ENCODE results near the gene TCEAL1.
"Not testable (repeated sequence)": the region's sequence is repeated elsewhere in the genome, so short reads cannot be mapped to it uniquely, and the experiment has no call there.

TCEAL1 gene

DNA sequence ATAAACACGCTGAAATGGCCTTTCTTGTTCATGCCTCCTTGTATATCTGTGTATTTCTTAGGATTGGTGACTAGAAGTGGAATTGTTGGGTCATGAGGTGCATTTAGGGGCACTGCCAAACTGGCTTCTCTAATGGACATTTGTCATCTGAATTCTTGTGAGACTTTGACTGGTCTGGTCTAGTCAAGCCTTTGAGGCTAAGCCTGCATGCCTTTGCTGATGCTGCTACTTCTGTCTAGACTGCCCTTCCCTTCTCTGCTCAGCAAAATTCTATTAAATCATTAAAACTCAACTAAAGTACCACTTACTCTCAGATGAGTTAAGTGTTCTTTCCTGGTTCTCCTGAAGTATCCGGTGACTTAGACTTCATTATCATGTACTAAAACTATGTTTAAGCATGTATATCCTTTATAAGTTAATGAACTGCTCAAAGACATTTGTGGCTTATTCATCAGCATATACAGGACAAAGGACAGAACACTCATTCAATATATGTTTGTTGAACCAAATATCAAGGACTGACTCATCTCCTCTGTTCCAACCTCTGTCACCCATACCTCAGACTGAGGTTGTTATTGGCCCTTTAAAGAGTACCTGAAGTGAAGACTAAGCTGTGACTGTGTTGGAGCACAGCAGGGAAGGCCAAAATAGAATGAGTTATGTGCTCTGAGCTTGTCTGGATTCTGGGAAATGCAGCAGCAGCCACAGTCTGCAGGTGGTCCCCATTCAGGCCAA lies 9.0 kb downstream of the TCEAL1 start:
- no peak for DNase-seq

DNA sequence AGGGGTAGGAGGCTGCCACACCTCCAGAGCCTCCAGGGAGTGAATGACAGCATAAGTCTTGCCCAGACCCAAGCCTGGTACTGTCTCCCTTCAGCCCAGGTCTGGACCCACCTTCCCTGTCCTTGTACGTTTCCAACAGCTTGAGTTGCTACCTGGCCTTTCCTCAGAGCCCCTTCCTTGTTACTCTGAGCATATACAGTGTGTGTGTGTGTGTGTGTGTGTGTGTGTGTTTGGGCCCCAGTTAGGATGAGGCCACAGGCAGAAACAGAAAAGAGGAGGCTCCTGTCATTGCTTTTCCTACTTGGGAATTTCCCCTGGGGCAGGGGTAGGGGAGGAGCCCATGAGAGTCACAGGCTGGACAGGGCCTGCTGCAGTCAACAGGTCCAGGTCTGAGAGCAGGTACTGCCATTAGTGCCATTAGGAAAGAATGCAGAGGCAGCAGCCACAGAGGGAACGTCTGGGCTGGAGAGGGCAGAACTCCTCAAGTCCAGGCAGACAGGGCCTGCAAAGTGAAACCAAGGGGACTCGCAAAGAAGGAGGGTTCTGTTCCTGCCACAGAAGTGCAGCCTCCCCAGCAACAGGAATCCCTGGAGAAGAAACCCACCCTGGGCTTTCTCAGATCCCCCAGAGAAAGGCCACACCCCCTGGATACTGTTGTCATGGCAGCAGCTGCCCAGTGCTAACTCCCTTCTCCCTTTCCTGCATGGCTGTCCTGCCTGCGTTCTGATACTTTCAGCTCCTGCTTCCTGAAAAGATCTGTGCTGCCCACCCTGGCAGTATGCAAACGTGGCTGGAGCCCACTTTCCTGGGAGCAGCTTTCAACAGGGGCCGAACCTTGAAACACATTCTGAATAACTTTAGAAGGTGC lies 9.9 kb downstream of the TCEAL1 start:
- DNase-seq, result not testable (repeated sequence)

- DNase-seq, result no peak
Observed at GRCh38 chrX:103640401-103641155, 11.8 kb downstream of the TCEAL1 start.

DNA sequence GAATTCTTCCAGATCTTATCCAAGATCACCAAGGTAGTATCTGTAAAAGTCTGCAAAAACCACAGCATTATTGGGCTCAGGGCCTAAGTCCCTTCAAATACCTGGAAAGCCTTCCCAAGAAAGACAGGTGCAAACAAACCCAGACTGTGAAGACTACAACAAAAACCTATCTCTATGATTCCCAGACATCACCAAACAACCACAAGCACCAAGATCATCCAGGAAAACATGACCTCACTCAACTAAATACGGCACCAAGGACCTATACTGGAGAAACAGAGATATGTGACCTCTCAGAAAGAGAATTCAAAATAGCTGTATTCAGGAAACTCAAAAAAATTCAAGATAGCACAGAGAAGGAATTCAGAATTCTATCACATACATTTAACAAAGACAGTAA lies 15.3 kb downstream of the TCEAL1 start:
- DNase-seq, result no peak

- no peak for DNase-seq
Observed at GRCh38 chrX:103647630-103648029, 18.9 kb downstream of the TCEAL1 start.

DNA sequence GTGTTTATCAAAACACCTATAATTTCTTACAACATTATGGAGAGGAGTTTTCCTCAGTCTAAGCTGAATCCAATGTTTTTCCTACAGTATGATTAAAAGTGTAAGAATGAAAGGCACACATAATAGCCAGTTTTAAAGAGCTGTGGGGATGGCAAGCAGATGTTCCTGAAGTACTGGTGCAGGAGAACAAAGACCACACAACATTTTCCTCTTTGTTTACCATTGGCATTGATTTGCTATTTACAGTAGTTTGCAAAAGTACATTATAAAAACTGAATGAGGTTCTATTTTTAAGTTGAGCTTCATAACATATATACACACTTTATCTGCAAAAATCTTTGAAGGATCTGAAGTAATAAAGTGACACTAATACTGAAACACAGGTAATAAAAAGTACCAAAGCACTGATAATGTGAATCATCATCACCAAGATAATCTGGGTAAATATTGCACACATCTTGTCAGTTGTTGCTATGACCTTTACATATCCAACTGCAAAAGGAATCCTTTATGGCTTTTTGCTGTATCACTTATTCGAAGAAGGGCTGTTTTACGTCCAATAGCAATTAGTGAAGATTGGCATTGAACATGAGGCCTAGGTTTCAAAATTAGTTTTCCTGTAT lies 22.5 kb downstream of the TCEAL1 start:
- no peak for DNase-seq

DNA sequence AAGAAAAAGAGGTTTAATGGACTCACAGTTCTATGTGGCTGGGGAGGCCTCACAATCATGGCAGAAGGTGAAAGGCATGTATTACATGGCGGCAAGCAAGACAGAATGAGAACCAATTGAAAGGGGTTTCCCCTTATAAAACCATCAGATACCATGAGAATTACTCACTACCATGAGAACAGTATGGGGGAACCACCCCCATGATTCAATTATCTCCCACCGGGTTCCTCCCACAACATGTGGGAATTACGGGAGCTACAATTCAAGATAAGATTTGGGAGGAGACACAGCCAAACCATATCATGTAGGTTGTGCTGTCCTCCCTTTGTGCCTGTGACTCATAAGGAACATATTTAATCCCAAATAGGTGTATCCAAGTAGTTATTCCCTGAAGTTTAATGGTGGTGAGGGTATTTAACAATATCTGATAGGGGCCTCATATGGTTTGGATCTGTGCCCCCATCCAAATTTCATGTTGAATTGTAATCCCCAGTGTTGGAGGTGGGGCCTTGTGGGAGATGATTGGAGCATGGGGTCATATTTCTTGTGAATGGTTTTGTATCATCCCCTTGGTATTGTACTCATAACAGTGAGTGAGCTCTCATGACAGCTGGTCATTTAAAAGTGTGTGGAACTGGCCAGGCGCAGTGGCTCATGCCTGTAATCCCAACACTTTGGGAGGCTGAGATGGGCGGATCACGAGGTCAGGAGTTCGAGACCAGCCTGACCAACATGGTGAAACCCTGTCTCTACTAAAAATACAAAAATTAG lies 26.6 kb downstream of the TCEAL1 start:
- DNase-seq, result not testable (repeated sequence)

GRCh38 chrX:103656617-103657016 lies 27.8 kb downstream of the TCEAL1 start:
- DNase-seq, result no peak

- DNase-seq, result not testable (repeated sequence)
Observed at GRCh38 chrX:103657066-103657465, 28.3 kb downstream of the TCEAL1 start.

GRCh38 chrX:103658681-103659433 lies 30.1 kb downstream of the TCEAL1 start:
- DNase-seq, result no peak

DNA sequence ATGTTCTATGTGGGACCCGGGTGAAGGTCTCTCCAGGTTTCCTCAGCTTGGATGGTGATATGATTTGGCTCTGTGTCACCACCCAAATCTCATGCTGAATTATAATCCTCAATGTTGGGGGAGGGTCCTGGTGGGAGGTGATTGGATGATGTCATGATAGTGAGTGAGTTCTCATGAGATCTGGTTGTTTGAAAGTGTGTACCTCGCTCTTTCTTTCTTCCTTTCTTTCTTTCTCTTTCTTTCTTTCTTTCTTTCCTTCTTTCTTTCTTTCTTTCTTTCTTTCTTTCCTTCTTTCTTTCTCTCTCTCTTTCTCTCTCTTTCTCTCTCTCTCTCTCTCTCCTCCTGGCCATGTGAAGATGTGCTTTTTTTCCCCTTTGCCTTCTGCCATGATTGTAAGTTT lies 30.7 kb downstream of the TCEAL1 start:
- not testable (repeated sequence) for DNase-seq

GRCh38 chrX:103663981-103664762 lies 35.4 kb downstream of the TCEAL1 start:
- DNase-seq, result no peak

- no peak for DNase-seq
Observed at GRCh38 chrX:103666202-103667107, 37.7 kb downstream of the TCEAL1 start.

- no peak for DNase-seq
Observed at GRCh38 chrX:103669745-103670144, 41.0 kb downstream of the TCEAL1 start.

- no peak for DNase-seq
Observed at GRCh38 chrX:103674531-103675454, 46.0 kb downstream of the TCEAL1 start.

- DNase-seq, result no peak
Observed at GRCh38 chrX:103678199-103678993, 49.6 kb downstream of the TCEAL1 start.
